ENCODE data around the gene KHDRBS2.

The KHDRBS2 gene

GRCh38 chr6:62175195-62175594 lies 110.8 kb downstream of the KHDRBS2 start:
- no peak for DNase-seq (ENCODE audit: low read depth in 2 of 2)

GRCh38 chr6:62174548-62174947 lies 111.5 kb downstream of the KHDRBS2 start:
- no peak for DNase-seq (ENCODE audit: low read depth in 2 of 2)

GRCh38 chr6:62167736-62168135 lies 118.3 kb downstream of the KHDRBS2 start:
- no peak for DNase-seq (ENCODE audit: low read depth in 2 of 2)

GRCh38 chr6:62162858-62163257 lies 123.2 kb downstream of the KHDRBS2 start:
- DNase-seq (ENCODE audit: low read depth in 2 of 2): no peak

GRCh38 chr6:62152796-62153195 lies 133.2 kb downstream of the KHDRBS2 start:
- DNase-seq (ENCODE audit: low read depth in 2 of 2): no peak

- DNase-seq (ENCODE audit: low read depth in 2 of 2): no peak
Measured at GRCh38 chr6:62150048-62150663, 135.9 kb downstream of the KHDRBS2 start.

GRCh38 chr6:62146954-62147853 lies 138.8 kb downstream of the KHDRBS2 start:
- no peak for DNase-seq (ENCODE audit: low read depth in 2 of 2)

- DNase-seq (ENCODE audit: low read depth in 2 of 2): no peak
Measured at GRCh38 chr6:62129127-62129526, 156.9 kb downstream of the KHDRBS2 start.

- DNase-seq (ENCODE audit: low read depth in 2 of 2): no peak
Measured at GRCh38 chr6:62119401-62119800, 166.6 kb downstream of the KHDRBS2 start.

GRCh38 chr6:62103186-62103859 lies 182.7 kb downstream of the KHDRBS2 start:
- no peak for DNase-seq (ENCODE audit: low read depth in 2 of 2)

GRCh38 chr6:62102387-62102786 lies 183.6 kb downstream of the KHDRBS2 start:
- DNase-seq (ENCODE audit: low read depth in 2 of 2): no peak

GRCh38 chr6:62090442-62091229 lies 195.4 kb downstream of the KHDRBS2 start:
- DNase-seq (ENCODE audit: low read depth in 2 of 2): no peak

- no peak for DNase-seq (ENCODE audit: low read depth in 2 of 2)
Measured at GRCh38 chr6:62089781-62090180, 196.2 kb downstream of the KHDRBS2 start.

GRCh38 chr6:62086047-62086446 lies 200.0 kb downstream of the KHDRBS2 start:
- DNase-seq (ENCODE audit: low read depth in 2 of 2): no peak

GRCh38 chr6:62075869-62076268 lies 210.2 kb downstream of the KHDRBS2 start:
- no peak for DNase-seq (ENCODE audit: low read depth in 2 of 2)

- no peak for DNase-seq (ENCODE audit: low read depth in 2 of 2)
Measured at GRCh38 chr6:62059901-62060300, 226.1 kb downstream of the KHDRBS2 start.

GRCh38 chr6:62057300-62057699 lies 228.7 kb downstream of the KHDRBS2 start:
- DNase-seq (ENCODE audit: low read depth in 2 of 2): no peak

- DNase-seq (ENCODE audit: low read depth in 2 of 2): no peak
Measured at GRCh38 chr6:62045502-62045901, 240.5 kb downstream of the KHDRBS2 start.

- DNase-seq (ENCODE audit: low read depth in 2 of 2): no peak
Measured at GRCh38 chr6:62043084-62043483, 242.9 kb downstream of the KHDRBS2 start.

- DNase-seq (ENCODE audit: low read depth in 2 of 2): no peak
Measured at GRCh38 chr6:62042429-62042828, 243.6 kb downstream of the KHDRBS2 start.

GRCh38 chr6:62039605-62040004 lies 246.4 kb downstream of the KHDRBS2 start:
- no peak for DNase-seq (ENCODE audit: low read depth in 2 of 2)

- no peak for DNase-seq (ENCODE audit: low read depth in 2 of 2)
Measured at GRCh38 chr6:62037445-62037844, 248.6 kb downstream of the KHDRBS2 start.

Data from activated CD8-positive, alpha-beta memory T cell treated with anti-CD3 and anti-CD28 coated beads for 4 hours (primary cell).